B cell (primary cell): ENCODE results near the gene SPDYE3.

Source experiments
- CTCF ChIP-seq: fragments of 200-600 bp; IDR thresholded peaks from one replicate; pipeline ENCODE4 v1.8.0; 2022; ENCODE audit warnings: antibody characterized with exemption, mild to moderate bottlenecking
- EZH2 ChIP-seq: IDR thresholded peaks from 2 replicates; pipeline ENCODE4 v1.6.1; 2012; ENCODE audit warnings: borderline replicate concordance, low read depth, mild to moderate bottlenecking, moderate library complexity, low read length; ENCODE audit not compliant: insufficient read depth, poor library complexity, severe bottlenecking

GRCh38 chr7:100366411-100367250, 59.1 kb downstream of the SPDYE3 start:
- TF ChIP-seq CTCF (no peak), EZH2 (no peak)
